CD4-positive, alpha-beta T cell treated with Interleukin-15 for 4 hours (primary cell): ENCODE measurements around the gene PEMT.

Experiments
- DNase-seq: peaks from one replicate; pipeline ENCODE4 v3.0.0-alpha.2; 2020; ENCODE audit warnings: low spot score

Gene PEMT

DNA sequence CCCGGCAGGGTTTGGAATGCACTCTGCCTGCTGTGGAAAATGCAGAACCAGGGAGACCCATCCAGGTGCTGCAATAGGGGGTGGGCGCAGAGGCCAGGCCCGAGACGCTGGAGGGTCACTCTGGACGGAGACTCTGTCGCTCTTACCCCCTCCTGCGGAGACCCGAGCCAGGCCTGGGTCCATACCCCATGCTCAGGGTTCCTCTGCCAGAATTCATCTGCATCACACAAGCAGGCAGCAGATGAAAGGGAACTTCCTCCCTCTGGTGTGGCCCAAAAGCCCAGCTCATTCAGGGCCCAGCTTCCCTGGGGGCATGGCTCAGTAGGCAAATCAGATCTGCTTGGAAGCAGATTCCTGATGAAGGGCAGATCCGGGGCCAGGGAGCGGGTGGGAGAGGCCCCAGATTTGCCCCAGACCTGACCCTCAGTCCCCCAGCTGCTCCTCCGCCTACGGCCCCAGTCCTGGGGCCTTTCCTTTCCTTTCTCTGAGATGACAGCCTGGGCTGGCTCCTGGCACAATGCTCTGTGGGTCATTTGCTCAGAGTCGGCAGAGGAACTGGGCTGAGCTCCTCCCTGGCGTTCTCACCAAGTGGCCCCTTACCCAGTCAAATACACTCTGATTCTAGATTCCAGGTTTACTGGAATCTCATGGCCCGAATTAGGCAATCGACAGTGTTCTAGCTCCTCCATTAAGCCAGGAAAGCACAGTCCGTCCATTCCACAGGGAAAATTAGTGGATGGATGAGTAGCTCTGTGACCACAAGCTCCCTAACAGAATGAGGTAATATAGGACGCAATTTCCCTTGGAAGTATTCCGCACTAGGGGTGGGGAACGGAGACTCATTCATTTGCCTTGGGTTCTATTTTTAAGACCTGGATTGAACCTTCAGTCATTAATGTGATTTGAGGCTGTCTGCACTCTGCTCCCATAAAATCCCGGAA, 76.2 kb downstream of the PEMT start:
- DNase-seq: no peak

DNA sequence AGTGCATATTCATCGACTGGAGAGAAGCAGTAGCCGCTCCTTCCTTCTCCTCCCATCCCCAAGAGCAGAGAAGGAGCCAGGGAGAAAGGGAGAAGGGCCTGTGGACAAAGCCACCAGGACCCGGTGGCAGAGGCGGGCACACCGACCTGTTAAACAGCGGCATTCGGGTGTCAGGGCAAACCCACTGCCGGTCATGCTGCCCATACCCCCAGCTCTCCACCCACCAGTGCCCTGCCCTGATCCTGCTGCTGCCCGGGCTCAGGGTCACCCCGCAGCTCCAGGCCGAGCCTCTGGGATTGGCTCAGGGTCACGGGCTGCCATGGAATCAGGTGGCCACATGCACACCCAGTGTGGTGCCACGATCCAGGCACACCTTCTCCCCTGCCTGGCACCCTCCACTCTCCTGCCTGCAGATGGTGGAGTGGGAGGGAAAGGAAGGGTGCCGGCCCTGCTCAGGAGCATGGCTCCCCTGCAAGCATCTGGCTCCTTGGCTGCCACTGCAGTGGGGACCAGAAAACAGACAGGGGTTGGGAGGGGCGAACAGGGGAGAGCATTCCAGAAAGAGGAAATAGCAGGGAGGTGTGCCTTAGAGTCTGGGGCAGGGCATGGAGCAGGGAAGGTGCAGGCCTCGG, 77.0 kb downstream of the PEMT start:
- no peak for DNase-seq

DNA sequence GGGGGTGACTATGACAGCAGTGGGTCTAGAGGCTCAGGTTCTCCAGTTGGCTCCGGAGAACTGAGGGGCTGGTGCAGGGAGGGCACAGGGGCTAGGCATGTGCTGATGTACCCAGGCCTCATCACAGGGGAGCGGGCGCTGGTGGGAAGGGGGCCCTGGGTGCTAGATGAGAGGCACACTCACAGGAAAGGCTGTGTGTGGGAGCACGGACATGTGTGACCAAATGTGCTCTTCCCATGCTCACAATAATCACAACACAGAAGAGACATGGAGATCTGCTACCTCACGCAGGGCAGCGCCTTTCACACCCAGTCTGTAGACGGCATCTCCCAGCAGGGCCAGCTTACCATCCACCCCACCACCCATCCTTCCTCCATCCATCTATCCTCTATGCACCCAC, 77.9 kb downstream of the PEMT start:
- DNase-seq: no peak

DNA sequence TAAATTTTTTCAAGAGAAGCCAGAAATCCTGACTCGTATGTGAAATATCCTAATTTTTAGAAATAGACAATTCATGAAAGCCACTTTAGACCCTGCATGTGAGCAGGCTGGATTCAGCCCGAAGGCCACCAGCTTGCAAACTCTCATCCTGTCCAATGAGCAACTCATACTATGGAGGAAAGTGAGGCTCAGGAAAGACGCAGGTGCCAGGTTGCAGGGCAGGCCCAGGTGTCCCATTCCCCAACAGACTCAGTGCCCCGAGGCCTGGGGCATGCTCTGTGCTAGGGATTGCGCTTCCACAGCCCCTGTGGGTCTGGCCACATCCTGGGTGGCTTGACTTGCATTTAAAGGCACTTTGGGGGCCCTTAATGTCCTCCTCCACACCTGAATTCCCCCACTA, 78.6 kb downstream of the PEMT start:
- no peak for DNase-seq

DNA sequence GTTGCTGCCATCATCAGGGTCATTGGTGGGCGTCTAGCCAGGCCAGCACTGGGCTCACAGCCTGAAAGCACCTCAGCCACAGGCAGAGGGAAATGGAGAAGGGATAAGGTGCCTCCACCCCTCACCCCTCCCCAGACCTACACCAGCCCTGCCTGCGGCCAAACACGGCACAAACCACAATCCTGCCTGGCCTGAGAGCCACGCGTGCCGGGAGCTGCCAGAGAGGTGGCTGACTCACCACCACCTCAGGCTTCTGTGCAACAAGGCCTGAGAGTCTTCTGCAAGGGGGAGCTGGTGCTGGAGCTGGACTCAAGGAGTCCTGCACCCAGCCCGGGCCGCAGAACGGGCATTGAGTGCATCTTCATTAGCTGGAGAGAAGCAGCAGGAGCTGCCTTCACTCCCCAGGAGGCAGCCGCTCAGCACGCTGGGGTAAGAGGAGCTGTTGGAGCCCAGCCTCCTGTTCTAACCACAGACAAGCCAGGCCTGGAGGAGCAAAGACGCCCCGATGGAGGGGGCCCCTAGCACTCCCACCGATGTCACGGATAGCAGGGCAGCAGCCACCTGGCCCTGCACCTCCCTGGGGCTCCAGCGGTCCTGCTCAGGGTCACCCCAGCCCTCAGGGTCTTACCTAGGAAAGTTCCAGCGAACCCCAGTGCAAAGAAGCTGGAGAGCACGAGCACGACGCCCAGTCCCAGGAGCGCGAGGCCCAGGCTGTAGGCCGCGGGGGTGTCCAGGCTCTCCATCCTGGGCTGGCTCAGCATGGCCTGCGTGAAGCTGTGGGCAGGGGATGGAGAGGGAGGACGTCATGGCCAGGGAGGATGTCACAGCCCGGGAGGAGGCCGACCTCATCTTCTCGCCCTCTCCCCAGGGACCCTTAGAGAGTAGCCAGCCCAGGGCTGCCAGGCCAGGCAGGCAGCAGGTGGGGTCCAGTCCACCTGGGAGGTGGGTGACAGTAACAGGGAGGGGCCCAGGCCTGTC, 79.3 kb downstream of the PEMT start:
- no peak for DNase-seq

DNA sequence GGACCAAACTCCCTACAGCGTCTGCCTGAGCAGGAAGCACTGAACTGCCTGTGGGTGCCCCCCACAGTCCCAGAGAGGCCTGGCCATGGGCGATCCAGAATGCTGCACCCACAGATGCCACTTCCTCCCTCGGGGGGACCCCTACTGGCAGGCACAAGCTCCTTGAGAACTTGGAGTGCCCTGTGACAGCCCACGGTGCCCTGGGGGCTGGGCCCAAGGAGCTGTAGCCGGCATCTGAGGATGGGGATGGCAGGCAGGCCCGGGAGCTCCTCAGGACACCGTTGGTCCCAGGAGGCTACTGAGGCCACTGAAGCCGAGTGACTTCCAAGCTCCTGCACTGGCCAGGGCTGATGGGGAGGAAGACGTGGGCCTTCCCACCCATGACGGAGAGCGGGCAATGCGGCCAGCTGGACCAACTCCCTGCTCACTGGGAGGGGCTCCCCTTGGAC, 80.2 kb downstream of the PEMT start:
- DNase-seq: no peak

DNA sequence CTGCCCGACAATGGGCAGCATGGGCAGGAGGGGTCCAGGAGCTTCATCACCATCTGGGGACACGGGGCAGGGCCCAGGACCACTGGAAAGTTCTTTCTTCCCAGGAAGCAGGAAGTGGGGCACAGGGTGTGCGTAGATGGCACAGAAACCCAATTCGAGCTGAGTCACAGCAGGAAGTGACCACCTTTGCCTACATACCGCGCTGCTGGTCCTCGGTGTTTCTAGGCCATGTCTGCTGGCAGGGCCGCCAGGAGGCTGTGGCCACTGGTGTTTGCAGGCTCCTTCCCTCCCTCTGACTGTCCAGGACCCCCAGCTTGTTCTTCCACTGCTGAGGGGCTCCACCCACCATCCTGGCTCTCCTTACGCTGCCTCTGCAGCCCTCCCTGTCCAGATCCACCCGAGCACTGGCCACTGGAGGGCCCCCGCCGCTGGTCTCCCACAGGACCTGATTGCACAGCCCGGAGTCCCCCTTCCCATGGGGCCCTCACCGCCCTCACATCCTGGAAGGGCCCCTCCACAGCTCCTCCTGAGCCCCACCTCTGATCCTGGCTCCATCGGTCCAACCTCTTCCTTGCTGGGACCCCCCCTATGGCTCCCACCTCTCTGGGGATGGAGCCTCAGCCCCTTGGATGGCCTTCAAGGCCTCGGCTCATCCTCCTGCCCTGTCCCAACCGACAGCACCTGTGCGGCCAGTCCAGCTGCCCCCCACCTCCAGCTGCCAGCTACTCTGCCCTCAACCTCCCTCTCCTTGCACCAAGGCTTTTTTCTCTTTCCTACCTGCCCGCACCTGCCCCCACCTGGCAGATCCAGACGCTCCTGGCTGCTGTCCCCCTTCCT, 80.8 kb downstream of the PEMT start:
- DNase-seq: no peak

DNA sequence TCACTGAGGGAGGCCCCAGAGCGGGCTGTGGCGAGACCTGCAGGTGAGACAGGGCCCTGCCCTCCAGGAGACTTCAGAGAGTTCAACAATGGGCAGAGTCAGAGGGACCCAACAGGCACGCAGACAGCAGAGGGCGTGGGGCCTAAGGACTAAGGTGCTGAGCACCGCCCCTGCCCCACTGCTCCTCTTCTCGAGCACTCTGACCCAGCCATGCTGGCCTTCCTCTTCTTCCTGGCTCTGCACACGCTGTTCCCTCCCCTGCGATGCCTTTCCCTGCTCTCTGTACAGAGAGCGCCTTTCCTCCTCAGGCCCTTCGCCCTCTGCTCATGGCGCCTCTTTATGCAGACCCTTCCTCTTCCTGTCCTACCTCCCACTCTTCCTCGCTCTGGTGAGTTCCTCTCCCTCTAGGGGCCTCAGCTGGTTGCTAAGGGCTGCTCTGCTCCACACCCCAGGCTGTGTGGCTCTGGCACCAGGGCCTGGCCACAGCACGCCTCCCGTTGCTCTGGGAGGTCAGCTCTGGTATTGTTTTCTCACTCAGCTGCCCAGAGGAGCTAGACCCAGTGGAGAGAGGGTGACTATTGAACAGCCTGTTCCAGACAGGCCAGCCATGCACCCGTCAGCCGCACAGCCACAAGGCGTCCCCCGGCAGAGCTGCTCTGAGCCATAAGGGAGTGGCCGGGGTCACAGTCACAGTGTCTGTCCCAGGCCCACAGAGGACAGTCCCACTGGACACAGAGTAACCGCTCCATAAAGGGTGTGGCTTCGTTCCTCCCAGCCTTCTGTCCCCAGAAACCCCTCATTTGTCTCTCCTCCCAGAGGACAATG, 81.7 kb downstream of the PEMT start:
- DNase-seq: no peak

DNA sequence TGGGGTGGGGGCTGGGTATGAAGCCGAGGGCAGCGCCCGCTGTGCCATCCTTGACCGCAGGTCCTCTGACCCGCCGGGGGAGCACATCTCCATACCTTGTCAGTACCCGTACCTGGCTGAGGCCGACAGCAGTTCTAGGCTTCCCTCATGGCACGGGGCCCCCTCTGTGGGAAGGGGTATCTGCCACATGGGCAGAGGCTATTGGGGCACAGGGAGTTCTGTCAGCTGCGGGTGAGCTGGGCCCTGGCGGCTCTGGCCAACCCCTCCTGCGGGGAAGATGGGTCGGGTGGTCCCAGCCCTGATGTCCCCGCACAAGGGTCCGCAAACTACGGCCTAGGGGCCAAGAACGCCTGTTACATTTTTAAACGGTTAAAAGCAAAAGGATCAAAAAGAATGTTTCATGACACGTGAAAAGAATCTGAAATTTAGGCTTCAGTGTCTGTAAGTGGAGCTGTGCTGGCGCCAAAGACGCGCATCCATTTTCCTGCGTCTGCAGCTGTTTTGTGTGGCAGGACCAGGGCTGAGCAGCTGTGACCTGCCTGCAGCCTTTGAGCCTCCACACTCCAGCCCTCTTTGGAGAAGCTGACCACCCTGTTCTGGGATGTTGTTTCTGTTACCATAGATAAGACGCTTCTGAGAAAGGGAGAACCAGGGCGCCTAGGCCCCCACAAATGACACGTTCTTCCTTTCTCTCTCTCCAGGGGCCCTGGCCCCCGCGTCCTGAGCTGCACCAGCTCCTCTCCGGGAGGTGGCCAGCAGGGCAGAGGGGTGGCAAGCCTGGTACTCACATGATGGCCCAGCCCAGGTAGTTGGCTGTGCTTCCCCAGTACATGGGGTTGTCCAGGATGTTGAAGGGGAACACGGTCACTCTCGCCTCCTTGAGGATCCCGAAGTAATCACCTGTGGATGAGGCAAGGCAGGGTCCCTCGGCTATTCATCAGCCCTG, 82.6 kb downstream of the PEMT start:
- DNase-seq: no peak

DNA sequence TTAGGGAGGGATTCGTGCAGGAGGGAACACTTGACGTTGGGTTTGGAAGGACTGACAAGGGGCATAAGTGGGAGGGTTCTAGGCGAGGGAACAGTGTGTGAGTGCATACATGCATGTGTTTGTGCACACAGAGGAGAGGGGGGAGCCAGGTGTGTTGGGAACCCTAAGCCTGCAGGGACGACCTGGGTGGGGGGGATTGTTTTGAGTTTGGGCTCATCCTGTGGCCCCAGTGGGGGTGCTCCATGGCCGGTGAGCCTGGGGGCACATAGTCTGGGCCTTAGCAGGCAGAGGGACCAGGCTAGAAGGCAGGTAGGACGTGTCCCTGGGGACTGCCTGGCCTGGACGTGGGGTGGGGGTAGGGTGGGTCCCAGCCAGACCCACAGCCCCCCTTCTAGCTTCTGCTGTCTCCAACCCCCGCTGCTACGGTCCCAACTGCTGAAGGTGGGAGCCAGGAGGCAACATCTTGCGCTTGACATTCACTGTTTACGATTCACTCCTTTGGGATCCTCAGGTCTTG, 83.4 kb downstream of the PEMT start:
- DNase-seq: no peak

DNA sequence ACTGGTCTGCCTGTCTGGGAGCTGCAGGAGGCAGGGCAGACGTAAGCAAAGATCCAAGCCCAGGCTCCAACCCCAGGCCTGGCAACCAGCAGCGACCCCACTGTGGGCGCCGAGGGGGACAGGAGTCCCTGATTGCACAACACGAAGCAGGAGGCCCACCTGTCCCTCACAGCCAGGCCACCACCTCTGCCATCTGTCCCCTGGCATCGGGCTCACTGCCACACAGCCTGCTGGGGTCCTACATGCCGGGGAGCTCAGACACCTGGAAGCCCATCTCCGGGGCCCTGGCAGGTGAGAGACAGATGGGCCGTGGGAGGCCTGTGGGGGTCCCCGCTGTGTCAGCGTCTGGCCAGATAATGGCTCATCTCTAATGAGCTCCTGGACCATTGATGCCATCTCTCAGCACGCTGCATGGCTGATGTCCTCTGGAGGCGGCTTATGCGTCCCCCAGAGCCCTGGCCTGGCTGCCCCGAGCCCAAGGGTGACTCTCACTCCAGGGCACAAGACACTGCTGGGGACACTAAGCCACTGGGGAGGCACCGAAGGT, 84.0 kb downstream of the PEMT start:
- no peak for DNase-seq

DNA sequence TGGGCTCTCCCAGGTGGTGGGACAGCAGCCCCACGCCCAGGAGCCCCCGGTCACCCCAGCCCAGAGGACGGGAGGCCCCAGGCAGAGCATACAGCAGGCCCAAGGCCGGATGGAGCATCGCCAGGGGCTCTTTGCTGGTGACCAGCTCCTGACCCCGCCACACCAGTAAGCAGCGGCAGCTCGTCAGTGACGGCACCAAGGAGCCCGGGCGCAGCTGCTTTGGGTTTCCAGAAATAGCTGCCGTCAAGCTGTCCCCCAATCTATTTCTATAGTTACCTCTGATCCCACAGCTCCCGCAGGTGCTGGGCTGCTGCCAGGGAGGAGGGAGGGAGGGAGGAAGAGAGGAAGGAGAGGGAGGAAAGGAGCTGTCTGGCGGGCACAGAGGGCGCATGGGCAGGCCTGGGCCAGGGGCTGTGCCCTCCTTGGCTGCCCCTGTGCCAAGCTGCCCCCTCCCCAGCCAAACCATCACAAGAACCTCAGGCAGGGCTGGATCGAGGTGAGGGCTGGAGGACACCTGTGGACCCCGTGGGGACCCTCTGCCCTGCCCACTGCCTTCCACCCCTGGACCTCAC, 84.5 kb downstream of the PEMT start:
- no peak for DNase-seq

DNA sequence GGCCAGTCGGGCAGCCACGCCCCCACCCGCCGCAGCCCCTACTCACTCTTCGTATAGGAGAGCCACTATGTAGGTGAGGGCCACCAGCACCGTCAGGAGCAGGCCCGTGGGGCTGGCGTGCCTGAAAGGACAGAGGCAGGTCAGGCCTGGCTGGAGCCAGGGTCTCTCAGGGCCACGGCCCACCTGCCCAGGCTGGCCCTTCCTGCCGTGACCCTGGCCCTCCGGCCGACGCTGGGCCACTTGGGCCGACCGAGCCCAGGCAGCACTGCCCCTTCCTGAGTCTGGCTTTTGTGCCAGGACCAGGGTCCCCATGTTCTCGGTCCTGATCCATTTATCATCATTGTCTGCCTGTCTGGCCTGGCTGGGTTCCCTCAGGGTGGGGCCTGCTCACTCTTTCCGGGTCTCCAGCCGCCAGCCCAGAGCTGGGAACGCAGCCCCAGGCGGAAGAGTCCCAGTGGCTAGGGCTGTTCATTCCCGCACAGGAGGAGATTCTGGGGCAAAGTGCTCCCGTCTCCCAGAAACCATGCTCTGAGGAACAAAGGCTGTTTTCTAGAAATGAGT, 85.2 kb downstream of the PEMT start:
- no peak for DNase-seq

DNA sequence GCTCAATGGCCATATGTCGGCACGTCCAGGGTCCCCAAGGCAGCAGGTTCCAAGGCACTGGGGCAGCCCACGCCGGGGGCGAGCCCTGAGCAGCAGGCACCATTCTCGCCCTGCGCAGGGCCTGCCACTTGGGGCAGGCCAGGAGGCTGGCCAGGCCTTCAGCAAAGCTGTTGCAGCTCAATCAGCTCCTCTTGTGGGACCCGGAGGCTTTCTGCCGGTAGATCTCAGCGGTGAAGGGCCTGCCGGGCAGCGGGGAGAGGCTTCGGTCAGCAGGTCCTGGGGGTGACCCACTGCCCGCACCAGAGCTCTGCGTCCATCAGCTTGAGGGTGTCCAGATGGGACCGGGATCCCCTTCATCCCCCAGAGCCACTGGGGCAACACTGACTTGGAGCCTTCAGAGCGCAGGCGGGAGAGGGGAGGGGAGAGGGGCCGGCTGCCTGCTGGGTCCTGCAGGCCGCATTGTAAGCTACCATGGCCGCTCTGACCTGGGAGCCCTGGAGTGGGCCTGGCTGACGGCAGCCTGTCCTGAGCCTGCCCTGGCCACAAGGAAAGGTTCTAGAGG, 85.8 kb downstream of the PEMT start:
- DNase-seq: no peak

DNA sequence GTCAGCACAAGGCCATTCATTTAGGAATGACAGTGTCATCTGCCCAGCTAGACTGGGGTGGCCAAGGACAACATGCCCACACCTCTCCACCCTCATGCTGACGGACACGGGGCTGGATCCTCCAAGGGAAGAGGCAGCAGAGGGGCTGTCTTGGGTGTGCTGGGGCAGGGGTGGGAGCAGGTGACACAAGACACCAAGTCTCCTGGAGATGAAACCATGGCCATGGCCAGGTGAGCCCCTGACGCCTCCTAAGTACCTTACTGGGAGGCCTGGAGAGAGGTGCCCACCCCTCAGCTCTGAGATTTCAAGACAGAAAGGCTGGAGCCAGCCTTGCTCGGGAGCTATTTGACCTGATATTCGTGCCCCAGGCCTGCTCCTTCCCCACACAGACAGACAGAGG, 86.4 kb downstream of the PEMT start:
- DNase-seq: no peak

DNA sequence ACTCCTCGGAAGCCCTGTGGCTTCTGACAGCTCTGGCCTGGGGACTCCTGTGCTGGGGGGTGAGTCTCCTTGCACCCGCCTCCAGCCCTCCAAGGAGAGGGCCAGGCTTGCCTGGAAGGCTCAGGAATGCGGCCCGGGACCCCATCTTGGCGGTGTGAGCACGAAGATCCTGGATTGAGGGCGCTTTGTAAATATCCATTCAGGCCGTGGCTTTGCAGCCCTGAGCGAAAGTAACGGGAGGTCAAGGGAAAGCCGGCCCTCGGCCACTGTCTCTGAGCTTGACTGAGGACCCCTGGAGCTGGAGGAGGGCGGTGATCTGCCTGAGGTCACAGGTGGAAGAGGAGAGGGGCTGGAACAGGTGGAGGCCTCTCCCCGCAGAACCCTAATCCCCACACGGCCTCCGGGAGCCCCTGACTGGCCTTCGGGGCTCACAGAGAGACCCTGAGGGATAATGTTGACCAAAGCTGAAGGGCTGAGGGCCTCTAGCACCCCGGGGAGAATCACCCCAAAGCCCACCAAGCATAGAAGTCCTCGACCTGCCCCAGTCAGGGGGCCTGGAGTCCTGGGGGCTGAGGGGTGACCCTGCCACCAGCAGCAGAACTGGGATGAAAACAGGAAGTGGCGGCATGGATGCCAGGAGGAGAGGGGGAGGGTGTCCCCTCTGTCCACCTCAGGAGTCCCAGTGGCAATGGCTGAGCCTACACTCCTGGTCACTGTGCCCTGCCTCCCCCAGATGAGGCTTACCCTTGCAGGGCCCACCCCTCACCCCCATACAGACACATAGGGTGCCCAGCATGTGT, 87.0 kb downstream of the PEMT start:
- no peak for DNase-seq

DNA sequence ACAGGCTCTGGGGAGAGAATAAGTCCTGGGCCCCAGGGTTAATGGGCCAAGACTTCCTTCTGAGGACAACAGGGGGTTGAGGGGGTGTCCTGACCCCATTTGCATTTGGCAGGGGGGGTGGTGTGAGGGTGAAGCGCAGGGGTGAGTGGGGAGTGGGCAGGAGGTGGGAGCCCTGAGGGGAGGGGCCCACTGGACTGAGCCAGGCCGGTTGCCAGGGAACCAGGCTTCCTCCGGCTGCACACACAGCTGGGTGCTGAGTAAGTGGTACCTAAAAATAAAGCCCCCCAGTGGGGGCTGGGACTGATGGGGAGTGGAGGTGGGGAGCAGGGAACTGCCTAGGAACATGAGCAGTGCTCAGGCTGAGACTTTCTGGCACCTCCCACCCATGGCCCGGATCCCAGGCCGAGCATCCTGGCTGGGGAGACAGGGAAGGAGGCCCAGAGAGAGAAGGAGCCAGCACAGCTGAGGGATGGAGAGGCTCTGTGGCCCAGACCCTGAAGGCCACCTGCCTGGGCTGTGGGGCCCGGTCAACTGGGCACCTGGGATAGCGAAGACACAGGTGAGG, 87.9 kb downstream of the PEMT start:
- no peak for DNase-seq
